ENCODE measurements around the gene OR10J4.
"Not testable (repeated sequence)": the region's sequence is repeated elsewhere in the genome, so short reads cannot be mapped to it uniquely, and the experiment has no call there.

OR10J4 gene

DNA sequence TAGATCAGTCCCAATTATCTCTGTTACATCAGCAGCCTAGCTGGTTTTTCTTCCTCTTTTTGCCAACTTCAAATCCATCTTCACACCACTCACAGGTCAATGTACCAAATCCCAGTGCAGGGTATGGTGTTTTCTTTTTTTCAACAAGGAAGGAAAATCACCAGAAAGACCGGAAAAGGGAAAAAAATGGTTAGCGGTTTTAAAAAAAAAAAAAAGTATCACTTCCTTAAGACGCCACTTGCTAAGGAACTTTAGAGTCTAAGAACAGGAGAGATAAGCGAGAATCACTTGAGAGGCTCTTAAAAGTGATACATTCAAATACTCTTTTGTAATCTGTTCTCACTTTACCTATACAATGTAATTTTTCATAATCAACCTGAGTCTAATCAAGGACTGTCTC is 4.5 kb downstream of the OR10J4 start:
- Histone ChIP-seq H3K27ac (no peak overlapping the region), H3K4me3 (no peak overlapping the region)
- no peak for DNase-seq (ENCODE audit: low spot score)
- TF ChIP-seq, protein P1, sequence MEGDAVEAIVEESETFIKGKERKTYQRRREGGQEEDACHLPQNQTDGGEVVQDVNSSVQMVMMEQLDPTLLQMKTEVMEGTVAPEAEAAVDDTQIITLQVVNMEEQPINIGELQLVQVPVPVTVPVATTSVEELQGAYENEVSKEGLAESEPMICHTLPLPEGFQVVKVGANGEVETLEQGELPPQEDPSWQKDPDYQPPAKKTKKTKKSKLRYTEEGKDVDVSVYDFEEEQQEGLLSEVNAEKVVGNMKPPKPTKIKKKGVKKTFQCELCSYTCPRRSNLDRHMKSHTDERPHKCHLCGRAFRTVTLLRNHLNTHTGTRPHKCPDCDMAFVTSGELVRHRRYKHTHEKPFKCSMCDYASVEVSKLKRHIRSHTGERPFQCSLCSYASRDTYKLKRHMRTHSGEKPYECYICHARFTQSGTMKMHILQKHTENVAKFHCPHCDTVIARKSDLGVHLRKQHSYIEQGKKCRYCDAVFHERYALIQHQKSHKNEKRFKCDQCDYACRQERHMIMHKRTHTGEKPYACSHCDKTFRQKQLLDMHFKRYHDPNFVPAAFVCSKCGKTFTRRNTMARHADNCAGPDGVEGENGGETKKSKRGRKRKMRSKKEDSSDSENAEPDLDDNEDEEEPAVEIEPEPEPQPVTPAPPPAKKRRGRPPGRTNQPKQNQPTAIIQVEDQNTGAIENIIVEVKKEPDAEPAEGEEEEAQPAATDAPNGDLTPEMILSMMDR (IDR thresholded peaks at IDR 0.05): no peak

DNA sequence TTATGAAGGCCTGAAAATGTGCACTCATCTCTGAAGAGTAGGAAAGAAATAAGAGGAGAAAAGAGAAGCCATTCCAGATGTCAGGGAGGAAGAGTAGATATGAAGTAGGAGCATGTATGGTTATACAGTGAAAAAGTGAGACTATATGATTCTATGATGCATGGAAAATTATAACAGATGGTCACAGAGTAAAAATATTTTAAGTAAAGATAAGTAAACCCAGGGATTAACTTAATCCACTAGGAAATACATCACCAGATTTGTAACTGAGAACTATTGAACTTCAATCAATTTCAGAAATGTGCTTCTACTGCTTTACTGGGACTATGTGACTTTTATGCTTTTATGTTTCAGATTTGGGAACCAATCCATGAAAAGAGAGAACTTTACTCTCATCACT is 7.4 kb downstream of the OR10J4 start, which contains the start of gene OR10J1:
OR10J1 (plus strand) TSS at position 301 of the 400 bp plus-strand sequence; CDS start at position 371, 70 bp downstream.
- no peak for DNase-seq (ENCODE audit: low spot score)
- TF ChIP-seq, protein P1 (IDR thresholded peaks at IDR 0.05): no peak
- Histone ChIP-seq H3K4me3 (no peak within 1 kb of the TSS), H3K27ac (no peak within 1 kb of the TSS)

DNA sequence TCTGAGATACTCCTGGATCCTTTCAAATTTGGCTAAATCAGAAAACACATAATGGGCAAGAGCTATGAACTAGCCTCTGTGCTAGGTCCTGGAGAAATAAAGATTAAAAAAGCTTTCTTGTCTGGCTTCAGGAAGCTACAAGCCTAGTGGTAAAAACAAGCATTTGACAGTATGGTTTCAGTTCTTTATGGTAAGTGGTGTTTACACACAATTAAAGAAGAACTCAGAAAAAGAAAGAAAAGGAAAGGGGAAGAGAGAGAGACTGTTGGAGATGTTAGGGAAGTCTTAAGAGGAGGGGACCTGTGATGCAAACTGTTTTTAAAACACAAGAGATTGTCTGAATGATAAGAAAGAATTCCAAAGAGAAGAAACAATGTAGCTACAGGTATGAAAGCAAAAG is 9.4 kb downstream of the OR10J4 start:
- DNase-seq (ENCODE audit: low spot score): no peak
- TF ChIP-seq, protein P1 (IDR thresholded peaks at IDR 0.05): no peak
- Histone ChIP-seq H3K4me3 (no peak overlapping the region), H3K27ac (no peak overlapping the region)

DNA sequence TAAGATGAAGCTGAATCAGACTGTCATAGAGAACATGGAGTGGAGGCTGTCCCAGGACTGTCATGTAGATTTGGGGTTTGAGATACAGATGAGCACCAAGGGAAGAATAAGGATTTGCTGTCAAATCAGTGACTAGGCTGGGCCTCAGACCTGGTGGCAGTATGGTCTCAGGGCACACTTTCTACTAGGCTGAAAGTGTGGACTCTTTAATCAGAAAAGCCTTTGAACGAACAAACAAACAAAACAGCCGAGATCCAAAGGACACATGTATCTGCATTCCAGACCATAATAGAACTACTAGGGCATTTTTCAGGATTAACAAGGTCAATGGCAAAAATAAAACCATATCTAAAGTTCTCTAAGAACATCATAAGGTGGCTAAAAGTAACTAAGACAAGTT is 10.4 kb downstream of the OR10J4 start:
- TF ChIP-seq, protein P1 (IDR thresholded peaks at IDR 0.05): no peak
- no peak overlapping the region for H3K27ac ChIP-seq
- DNase-seq (ENCODE audit: low spot score): no peak
- H3K4me3 ChIP-seq: no peak overlapping the region

DNA sequence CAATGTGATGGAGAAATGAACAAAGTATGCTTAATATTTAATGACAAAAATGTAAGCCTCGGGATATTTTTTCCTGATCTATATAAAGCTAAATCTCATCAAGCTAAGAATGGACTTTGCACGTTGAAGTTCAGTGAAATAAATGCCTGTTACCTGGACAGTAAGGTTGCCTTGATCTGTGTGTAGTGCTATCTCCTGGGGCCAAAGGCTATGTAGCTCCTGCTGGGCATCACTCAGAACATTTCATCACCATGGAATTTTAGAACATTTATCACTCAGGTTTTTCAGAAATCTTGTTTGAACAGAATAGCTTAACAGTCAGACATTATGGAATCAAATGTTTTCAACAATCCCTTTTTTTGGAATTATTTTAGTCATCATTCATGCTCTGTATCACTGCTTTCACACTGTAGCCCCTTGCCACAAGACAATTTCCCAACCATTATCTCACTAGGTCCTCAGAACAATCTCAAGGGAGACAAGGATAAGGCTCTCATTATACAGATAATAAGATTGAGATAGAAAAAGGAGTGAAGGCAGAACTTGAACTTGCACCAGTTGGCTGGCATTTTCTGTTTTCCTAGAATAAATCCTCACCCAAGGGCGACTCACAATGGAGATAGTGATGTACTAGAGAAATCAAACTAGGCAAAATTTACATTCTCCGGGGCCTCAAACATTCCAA is 11.2 kb downstream of the OR10J4 start:
- TF ChIP-seq, protein P1 (IDR thresholded peaks at IDR 0.05): no peak
- no peak for DNase-seq (ENCODE audit: low spot score)
- no peak overlapping the region for H3K27ac ChIP-seq
- no peak overlapping the region for H3K4me3 ChIP-seq

DNA sequence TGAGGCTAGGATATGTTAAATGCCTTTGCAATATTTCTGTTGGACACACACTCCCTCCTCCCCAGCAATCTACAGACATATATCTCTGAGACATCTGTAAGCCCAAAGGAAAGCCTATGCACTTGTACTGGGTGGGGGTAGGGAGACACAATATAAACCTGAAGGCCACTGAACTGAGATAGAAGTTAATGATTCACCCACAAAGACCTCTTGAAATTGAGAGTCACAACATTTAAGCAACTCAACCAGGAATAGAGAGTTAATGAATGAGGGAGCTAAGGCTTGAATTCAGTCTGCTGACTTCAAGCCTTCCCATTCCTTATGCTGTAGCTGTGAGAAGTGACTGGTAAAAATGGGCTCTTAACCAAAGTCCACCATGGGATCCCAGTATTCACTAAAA is 12.5 kb downstream of the OR10J4 start:
- TF ChIP-seq, protein P1 (IDR thresholded peaks at IDR 0.05): no peak
- H3K27ac ChIP-seq: no peak overlapping the region
- no peak for DNase-seq (ENCODE audit: low spot score)
- H3K4me3 ChIP-seq: no peak overlapping the region

DNA sequence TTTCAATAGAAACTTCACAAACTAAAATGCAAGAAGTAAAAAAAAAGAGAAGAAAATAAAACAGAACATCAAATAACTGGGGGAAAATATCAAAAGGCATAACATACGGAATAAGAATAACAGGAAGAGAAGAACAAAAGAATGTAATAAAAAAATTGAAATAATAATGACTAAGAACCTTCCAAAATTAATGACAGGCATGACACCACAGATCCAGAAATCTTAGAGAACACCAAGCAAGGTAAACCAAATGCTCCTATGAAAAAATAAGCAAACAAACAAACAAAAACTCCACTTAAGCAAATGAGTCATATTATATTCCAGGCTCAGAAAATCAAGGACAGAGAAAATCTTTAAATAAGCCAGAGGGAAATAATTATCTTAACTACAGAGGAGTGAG is 16.2 kb downstream of the OR10J4 start:
- TF ChIP-seq, protein P1 (IDR thresholded peaks at IDR 0.05): no peak
- DNase-seq (ENCODE audit: low spot score): no peak

DNA sequence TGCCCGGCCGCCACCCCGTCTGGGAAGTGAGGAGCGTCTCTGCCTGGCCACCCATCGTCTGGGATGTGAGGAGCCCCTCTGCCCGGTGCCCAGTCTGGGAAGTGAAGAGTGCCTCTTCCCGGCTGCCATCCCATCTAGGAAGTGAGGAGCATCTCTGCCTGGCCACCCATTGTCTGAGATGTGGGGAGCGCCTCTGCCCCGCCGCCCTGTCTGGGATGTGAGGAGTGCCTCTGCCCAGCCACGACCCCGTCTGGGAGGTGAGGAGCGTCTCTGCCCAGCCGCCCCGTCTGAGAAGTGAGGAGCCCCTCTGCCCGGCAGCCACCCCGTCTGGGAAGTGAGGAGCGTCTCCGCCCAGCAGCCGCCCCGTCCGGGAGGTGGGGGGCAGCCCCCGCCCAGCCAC is 17.6 kb downstream of the OR10J4 start:
- not testable (repeated sequence) for DNase-seq (ENCODE audit: low spot score); H3K27ac ChIP-seq; H3K4me3 ChIP-seq

More for the DNA sequence above, 16.2 kb downstream of the OR10J4 start:
- H3K27ac ChIP-seq: no peak overlapping the region
- no peak overlapping the region for H3K4me3 ChIP-seq
